Activated CD4-positive, alpha-beta T cell treated with anti-CD3 and anti-CD28 coated beads, Interleukin-2, Interleukin-6, amounts not matched to agents 100 ng/mL and 50 ng/mL, durations not matched to agents 16 hours and 8 hours (primary cell): ENCODE measurements around the gene TNS1.

Source experiments
- DNase-seq: peaks from one replicate; pipeline ENCODE4 v3.0.0-alpha.2; 2020

The TNS1 gene

DNA sequence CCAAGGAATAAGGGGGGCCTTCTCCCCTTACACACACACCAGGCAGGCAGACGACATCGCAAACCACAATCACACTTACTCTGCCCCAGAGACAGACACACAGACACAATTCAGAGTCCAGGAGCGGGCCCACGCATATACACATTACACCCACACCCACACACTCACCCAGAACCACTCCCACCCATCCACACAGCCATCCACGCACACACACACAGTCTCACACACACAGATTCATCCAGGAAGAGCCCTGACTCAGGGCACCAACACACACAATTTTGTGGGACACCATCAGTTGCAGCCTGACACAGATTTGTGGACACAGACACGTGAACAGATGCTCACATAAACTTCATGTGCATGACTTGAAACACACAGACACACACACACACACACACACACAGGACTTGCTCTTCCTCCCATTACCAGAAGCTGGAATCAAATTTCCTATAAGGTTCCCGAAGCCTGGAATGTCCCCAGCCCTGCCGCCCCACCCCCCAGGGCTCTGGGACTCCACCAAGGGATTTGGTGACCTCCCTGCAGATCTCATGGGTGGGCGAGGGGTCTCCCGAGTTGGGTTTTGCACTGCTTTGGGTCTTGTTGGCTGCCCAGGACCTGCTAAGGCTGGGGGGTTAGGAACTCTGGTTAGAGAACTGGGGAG lies 23.5 kb downstream of the TNS1 start:
- no peak for DNase-seq

GRCh38 chr2:217978536-217979150 lies 24.2 kb downstream of the TNS1 start:
- DNase-seq, result no peak

DNA sequence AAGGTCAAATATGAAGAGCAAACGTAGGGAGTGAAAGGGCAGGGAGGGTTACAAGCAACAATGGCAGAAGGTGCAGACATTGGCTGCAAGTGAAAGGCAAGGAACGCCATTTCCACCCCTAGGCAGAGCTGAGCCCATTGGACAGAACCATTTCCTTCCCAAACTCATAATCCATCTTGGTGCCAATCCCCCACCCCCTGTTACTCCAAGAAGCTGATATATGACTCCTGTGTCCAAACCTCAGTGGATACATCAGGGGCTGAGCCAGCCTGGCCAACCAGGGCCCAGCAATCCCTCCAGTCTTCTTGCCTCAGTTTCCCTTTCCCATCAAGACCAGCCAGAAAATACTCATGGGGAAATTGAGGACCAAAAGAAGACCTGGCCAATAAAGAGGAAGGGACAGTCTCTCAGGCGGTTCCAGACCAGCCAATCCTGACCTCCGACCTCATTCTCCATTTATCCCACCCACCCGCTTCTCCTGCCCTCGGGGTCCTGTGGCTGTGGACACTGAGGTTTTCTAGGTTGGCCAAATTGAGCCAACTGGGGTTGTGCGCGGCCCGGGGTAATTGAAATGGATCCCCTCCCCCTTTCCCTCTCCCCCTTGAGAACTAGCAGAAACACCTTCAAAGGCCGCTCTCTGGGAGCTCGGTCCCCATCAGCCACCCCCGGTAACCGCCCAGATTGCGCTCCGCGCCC lies 24.8 kb downstream of the TNS1 start:
- DNase-seq, result no peak

GRCh38 chr2:217976301-217976700 lies 26.5 kb downstream of the TNS1 start:
- no peak for DNase-seq

DNA sequence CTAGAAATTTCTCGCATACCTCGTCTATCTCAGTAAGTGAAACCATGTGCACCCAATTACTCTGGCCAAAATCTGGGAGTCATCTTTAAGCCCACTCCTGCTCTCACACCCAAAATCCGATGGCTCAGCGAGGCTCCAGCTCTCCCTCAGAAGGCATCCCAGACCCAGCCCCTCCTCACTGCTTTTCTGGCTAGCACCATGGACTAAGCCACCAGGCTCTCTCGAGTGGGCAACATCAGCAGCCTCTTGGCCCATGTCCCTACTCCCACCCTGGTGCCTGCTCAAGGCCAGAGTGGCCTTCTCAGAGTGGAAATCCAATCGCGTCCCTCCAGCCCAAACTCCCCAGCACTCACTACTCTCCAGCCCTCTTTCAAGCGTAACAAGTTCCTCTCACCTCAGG lies 27.2 kb downstream of the TNS1 start:
- DNase-seq, result no peak

DNA sequence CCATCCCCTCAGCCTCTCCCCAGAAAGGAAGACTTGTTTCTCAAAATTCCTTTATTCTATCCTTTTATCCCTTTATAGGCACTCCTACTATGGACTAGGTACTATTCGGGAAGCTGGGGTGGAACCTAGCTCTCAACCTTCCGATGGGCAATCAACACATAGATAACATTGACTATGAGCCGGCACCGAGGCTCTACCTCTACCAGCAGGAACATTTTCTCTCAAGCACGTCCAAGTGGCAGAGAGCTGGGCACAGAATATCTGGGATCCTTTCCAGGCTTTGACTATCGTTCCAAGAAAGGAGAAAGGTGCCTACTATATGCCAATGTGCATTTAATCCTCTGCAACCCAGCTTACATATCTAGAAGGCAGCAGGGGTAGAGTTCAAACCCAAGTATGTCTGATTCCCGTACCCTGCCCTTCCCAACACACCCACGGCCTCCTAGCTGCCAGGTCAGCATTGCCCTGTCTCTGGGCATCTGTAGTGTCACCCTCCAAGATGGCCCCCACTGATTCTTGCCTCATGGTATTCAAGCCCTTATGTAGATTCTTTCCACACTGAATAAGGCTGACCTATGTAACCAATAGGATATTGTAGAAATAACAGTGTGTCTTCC lies 28.3 kb downstream of the TNS1 start:
- DNase-seq, result no peak

DNA sequence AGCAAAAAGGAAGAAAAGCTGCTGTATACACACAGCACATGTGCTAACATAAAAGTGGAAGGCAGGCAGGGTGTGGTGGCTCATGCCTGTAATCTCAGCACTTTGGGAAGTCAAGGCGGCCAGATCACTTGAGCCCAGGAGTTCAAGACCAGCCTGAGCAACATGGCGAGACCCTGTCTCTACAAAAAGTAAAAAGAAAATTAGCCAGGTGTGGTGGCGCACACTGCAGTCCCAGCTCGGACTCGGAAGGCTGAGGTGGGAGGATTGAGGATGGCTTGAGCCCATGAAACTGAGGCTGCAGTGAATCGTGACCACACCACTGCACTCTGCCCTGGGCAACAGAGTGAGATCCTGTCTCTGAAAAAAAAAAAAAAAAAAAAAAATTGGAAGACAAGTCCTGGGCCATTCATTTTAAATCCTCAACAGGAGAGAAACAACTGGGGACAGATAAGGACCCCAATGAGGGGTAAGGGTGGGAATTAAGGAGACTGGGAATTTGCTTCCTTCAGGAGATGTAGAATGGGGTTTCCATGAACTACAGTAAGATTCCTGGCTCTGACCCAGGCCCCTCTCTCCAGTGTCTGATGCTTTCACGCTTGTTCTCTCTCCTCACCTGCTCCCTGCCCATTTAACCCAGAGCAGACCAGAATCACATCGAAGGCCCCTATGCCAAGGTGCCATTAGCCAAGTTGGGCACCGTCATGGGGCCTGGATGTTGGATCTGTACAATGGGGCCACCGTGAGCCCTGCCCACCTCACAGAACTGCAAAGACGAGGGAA lies 29.6 kb downstream of the TNS1 start:
- DNase-seq, result no peak

DNA sequence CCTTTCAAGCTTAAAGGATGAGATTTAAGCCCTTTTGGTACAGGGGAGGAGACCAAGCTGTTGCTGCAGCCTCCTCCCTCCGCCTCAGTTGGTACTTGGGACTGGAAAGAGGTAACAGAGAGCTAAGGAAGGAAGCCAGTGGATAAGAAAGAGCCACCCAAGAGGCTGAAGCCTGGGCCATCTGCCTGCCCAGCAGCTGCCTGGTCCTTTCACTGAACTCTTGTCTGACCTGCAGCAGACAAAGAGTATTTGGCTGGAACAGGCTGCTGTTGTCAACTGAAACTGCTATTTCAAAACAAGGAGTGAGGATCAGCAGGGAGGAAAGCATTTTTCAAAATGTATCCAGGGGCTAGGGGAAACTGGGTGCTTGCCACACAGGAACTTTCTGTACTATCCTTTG lies 30.3 kb downstream of the TNS1 start:
- no peak for DNase-seq

GRCh38 chr2:217972037-217972436 lies 30.8 kb downstream of the TNS1 start:
- no peak for DNase-seq

DNA sequence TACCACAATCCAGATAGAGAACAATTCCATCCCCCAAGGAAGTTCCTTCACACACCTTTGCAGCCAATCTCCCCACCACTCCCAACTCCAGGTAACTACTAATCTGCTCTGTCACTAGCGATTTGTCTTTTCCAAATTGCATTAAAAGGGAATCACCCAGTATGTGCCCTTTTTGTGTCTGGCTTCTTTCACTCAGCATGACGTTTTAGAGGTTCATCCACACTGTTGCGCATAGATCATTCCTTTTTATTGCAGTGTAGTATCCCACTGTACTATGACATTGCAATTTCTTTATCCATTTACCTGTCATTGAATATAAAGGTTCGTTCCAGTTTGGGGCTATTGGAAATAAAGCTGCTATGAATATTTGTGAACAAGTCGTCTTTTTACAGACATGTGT lies 31.6 kb downstream of the TNS1 start:
- DNase-seq, result no peak

DNA sequence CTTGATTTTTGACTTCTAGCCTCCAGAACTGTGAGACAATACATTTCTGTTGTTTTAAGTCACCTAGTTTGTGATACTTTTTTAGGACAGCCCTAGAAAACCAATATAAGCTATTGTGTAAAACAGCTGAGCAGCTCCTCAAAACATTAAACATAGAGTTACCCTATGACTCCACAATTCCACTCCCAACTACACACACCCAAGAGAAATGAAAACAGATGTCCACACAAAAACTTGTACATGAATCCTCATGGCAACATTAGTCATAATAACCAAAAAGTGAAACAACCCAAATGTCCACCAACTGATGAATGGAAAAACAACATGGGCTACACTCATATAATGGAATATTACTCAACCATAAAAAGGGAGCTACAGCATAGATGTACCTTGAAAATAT lies 32.6 kb downstream of the TNS1 start:
- no peak for DNase-seq

- DNase-seq, result no peak
Measured at GRCh38 chr2:217969588-217969987, 33.2 kb downstream of the TNS1 start.

- no peak for DNase-seq
Measured at GRCh38 chr2:217968023-217968422, 34.8 kb downstream of the TNS1 start.

DNA sequence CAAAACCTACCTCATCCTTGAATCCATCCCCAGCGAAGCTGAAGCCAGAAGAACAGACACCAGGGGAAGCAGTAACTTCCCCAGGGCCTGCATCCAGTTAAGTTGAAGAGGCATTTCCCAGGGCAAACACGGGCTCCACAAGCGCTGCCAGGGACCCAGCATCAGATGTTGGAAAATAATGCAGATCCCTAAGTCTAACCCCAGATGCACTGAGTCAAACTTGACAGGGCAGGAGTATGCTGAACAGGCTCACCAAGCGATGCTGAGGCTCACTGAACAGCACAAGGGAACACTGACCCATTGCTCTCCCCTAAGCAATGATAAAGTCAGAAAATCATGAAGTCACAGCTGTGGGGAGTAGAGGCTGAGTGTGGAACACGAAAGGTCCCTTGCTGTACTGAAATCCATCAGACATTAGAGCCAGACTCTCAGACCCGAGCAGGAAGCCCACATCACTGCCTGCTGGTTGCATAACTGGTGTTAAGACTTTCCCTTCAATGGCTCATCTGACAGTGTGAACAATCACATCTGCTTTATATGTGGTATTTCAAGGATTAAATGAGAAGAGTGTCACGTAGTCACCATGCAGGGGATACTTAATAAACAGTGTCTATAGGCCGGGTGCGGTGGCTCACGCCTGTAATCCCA lies 36.2 kb downstream of the TNS1 start:
- no peak for DNase-seq

DNA sequence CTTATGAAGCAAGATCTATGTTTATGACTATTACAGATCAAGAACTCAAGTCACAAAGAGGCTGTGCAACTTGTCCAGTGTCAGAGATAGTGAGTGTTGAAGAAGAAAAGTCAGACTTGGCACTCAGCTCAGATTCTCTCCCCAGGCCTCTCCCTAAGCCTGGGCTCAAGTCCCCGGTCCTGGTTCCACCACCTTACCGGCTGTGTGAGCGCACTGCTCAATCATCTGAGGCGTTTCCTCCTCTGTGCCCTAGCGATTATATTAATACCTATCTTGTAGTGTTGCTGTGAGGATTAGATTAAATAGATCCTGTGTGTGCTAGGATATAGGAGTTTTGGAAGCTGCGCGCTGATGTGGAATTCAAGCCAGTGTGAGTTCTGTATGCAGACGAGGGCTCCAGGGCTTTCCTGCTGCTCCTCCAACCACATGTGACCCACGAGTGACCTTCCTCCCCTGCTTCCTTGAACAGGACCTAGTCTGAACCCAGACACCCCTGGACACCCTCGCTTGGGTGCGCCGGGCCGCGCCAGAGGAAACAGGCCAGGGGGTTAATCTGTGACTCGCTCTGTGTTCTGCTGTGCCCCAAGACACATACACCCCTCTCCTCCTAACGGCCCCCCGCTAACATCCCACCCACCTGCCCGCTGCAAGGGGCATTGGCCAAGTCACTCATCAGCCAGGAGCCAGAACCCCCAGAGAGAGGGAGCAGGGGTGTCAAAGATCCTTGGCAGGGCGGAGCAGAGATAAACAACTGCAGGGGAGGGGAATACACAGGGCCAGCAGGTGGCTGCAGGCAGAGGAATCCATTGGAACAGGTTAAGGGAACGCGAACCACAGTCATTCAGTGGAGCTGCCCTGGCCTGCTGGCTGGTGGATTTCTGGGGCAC lies 38.3 kb downstream of the TNS1 start:
- no peak for DNase-seq

DNA sequence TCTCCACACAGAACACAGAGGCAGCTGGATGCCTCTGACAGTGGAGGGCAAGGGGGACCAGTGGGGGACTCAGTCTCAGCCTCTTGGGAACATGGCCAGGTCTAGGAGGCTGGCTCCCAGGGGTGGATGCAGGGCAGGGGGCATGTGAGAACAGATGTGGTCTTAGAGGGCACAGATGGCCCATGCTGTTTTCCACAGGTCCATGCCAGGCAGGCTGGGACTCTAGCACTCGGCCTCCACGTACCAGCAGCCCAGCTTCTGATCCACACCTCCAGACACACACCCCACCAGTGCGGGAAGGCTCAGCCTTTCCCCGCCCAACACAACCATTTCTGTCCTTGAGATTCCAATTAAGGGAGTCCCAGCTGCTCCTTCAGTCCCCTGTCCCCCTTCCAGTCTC lies 42.4 kb downstream of the TNS1 start:
- DNase-seq, result no peak

- no peak for DNase-seq
Measured at GRCh38 chr2:217959723-217960122, 43.1 kb downstream of the TNS1 start.

DNA sequence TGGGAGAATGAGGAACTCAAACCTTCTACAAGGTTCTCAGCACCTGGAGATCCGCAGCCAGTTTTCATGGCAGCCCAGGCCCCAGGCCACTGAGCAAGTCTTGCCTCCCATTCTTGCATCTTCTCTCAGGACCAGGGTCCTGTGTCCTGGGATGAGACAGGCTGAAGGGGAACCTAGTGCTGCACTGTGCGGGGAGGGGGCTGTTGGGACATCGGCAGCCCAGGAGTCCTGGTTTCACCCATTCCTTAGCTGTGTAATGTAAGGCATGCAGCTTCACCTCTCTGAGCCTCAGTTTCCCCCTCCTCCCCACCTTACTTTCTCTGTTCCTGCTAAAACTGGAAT lies 43.9 kb downstream of the TNS1 start:
- DNase-seq, result no peak

DNA sequence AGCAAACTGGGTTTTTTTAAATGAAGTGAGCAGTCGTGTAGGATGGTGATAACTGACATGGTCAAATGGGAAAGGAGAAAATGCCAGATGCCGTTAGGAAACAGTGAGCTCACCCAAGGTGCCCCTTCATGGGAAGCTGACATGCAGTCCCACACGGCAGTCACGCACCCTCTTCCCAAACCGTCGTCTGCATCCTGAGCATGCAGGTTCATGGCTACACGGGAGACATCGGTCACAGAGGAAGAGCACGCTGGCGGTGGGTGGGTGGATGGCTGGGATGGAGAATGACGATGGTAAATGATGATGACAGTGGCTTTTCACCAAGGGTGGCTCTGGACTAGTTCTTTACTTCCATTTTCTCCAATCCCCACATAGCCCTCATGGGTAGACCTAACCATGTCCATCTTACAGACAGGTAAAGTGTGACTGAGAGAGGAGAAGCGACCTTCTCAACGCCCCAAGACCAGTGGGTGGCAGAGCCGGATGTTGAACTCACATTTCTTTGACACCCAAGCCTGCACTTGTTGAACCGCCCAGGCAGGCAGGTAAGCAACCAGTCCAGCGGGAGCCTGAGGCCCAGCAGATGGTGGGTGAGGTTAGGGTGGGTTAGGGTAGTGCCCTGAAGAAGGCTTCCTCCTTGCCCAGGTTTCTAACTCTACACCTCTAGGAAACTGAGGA lies 44.5 kb downstream of the TNS1 start:
- DNase-seq, result no peak

GRCh38 chr2:217956586-217957457 lies 46.0 kb downstream of the TNS1 start:
- DNase-seq, result no peak
